HEK293 (cell line): Measurements from ENCODE around the gene SLC12A3.

Source experiments
- CTCF ChIA-PET: fragments of 350-600 bp; formaldehyde crosslinking; extraction: SDS; loops from one replicate; lab custom pipeline; 2021; ENCODE audit warnings: antibody characterized with exemption; lab: Yijun Ruan, JAX
- POLR2A ChIA-PET: fragments of 300-600 bp; formaldehyde crosslinking; extraction: SDS; loops from one replicate; lab custom pipeline; 2020; ENCODE audit warnings: antibody characterized with exemption, inconsistent platforms; lab: Yijun Ruan, JAX
- H3K27ac ChIP-seq: fragments of 200-500 bp; sonication (Bioruptor generic); 2 replicates; pipeline ENCODE4 v1.5.1; 2014; ENCODE audit warnings: low read depth, low read length, control low read depth, inconsistent platforms; ENCODE audit errors: extremely low read depth
- H3K36me3 ChIP-seq, 2 experiments: fragments of 200-500 bp in 1 of 2; sonication (Bioruptor generic) in 1 of 2; 1 replicate in 1 of 2; 2 replicates in 1 of 2; pipeline ENCODE4 v1.5.1; 2014 to 2017; ENCODE audit warnings: inconsistent platforms in 2 of 2, low read length in 2 of 2; ENCODE audit not compliant: control insufficient read depth in 2 of 2, insufficient read depth in 1 of 2
- H3K4me1 ChIP-seq: fragments of 200-500 bp; sonication (Bioruptor generic); 2 replicates; pipeline ENCODE4 v1.5.1; 2014; ENCODE audit warnings: mild to moderate bottlenecking, low read length, inconsistent platforms; ENCODE audit not compliant: control insufficient read depth, insufficient read depth
- H3K4me3 ChIP-seq: 2 replicates; pipeline ENCODE4 v1.5.1; 2011; ENCODE audit warnings: low read depth, mild to moderate bottlenecking, control low read depth, low read length, moderate library complexity
- H3K9me3 ChIP-seq: fragments of 200-500 bp; sonication (Bioruptor generic); 2 replicates; pipeline ENCODE4 v1.5.1; 2014; ENCODE audit warnings: low read depth, low read length, inconsistent platforms; ENCODE audit not compliant: control insufficient read depth, insufficient read depth
- GLI4 ChIP-seq: fragments of 450-650 bp; formaldehyde crosslinking; IDR thresholded peaks from 2 replicates; pipeline ENCODE4 v1.5.1; 2016; ENCODE audit warnings: missing biosample characterization, missing genetic modification characterization
- MYNN ChIP-seq: fragments of 450-650 bp; formaldehyde crosslinking; IDR thresholded peaks from 2 replicates; pipeline ENCODE4 v1.5.1; 2016; ENCODE audit warnings: missing biosample characterization, missing genetic modification characterization, borderline replicate concordance
- REPIN1 ChIP-seq: fragments of 450-650 bp; formaldehyde crosslinking; IDR thresholded peaks from 2 replicates; pipeline ENCODE4 v1.5.1; 2017; ENCODE audit warnings: missing biosample characterization, missing genetic modification characterization, low read depth
- YY1 ChIP-seq: fragments of 450-650 bp; formaldehyde crosslinking; IDR thresholded peaks from 2 replicates; pipeline ENCODE4 v1.5.1; 2018; ENCODE audit warnings: missing biosample characterization, missing genetic modification characterization
- ZNF138 ChIP-seq: fragments of 450-650 bp; formaldehyde crosslinking; IDR thresholded peaks from 2 replicates; pipeline ENCODE4 v1.5.1; 2016; ENCODE audit warnings: missing biosample characterization, missing genetic modification characterization, borderline replicate concordance
- ZNF140 ChIP-seq: fragments of 450-650 bp; formaldehyde crosslinking; IDR thresholded peaks from 2 replicates; pipeline ENCODE4 v1.5.1; 2016; ENCODE audit warnings: missing biosample characterization, missing genetic modification characterization
- ZNF146 ChIP-seq: fragments of 450-650 bp; formaldehyde crosslinking; IDR thresholded peaks from 2 replicates; pipeline ENCODE4 v1.5.1; 2016; ENCODE audit warnings: missing biosample characterization, missing genetic modification characterization
- ZNF16 ChIP-seq: fragments of 450-650 bp; formaldehyde crosslinking; IDR thresholded peaks from 2 replicates; pipeline ENCODE4 v1.5.1; 2016; ENCODE audit warnings: low read depth, missing biosample characterization, missing genetic modification characterization
- ZNF37A ChIP-seq: fragments of 450-650 bp; IDR thresholded peaks from 2 replicates; pipeline ENCODE4 v1.5.1; 2018; ENCODE audit warnings: missing biosample characterization, missing genetic modification characterization
- ZNF391 ChIP-seq: fragments of 450-650 bp; formaldehyde crosslinking; IDR thresholded peaks from 2 replicates; pipeline ENCODE4 v1.5.1; 2016; ENCODE audit warnings: low read depth, missing biosample characterization, missing genetic modification characterization, borderline replicate concordance
- ZNF416 ChIP-seq: fragments of 450-650 bp; formaldehyde crosslinking; IDR thresholded peaks from 2 replicates; pipeline ENCODE4 v1.5.1; 2016; ENCODE audit warnings: missing biosample characterization, missing genetic modification characterization
- ZNF48 ChIP-seq: fragments of 450-650 bp; formaldehyde crosslinking; IDR thresholded peaks from 2 replicates; pipeline ENCODE4 v1.5.1; 2016; ENCODE audit warnings: missing biosample characterization, missing genetic modification characterization
- ZNF600 ChIP-seq: fragments of 450-650 bp; formaldehyde crosslinking; IDR thresholded peaks from 2 replicates; pipeline ENCODE4 v1.5.1; 2016; ENCODE audit warnings: missing biosample characterization, missing genetic modification characterization
- ZNF658 ChIP-seq: fragments of 450-650 bp; formaldehyde crosslinking; IDR thresholded peaks from 2 replicates; pipeline ENCODE4; 2016; ENCODE audit warnings: missing biosample characterization, missing genetic modification characterization
- ZNF785 ChIP-seq: fragments of 450-650 bp; formaldehyde crosslinking; IDR thresholded peaks from 2 replicates; pipeline ENCODE4 v1.5.1; 2016; ENCODE audit warnings: missing biosample characterization, missing genetic modification characterization
- TF ChIP-seq, protein P1 (sequence below): fragments of 450-650 bp; formaldehyde crosslinking; IDR thresholded peaks from 2 replicates; pipeline ENCODE4; 2016; ENCODE audit warnings: missing biosample characterization, missing genetic modification characterization
- TF ChIP-seq, protein P2 (sequence below): fragments of 450-650 bp; formaldehyde crosslinking; IDR thresholded peaks from 2 replicates; pipeline ENCODE4 v1.5.1; 2016; ENCODE audit warnings: missing biosample characterization, missing genetic modification characterization, borderline replicate concordance
- TF ChIP-seq, protein P3 (sequence below): fragments of 450-650 bp; formaldehyde crosslinking; IDR thresholded peaks from 2 replicates; pipeline ENCODE4 v1.5.1; 2016; ENCODE audit warnings: missing biosample characterization, missing genetic modification characterization

SLC12A3 gene

DNA sequence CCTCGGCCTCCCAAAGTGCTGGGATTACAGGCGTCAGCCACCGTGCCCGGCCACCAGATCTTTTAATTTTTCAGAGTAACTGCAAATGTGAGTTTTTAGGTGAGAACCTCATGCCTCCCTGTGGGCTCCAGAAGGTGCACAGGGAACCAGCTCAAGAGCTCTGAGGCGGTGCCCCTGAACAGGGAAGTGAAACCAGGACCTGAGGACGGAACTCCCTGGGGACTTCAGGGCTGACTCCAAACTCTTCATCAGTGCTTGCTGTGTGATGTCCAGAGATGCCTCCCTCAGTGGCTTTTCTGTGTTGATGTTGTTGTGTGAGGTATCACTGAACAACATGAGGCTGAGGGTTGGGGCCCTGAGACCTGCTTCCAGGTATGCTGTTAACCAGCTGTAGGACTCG is 23.8 kb downstream of the SLC12A3 start:
- Histone ChIP-seq H3K4me1 (no peaks in the 10 kb centered on the region), H3K27ac (no peak overlapping the region), H3K36me3 (no peaks in the 10 kb centered on the region), H3K9me3 (no peaks in the 10 kb centered on the region), H3K4me3 (no peak overlapping the region)
- no peak for TF ChIP-seq ZNF785 (tag by site-specific recombination)
- TF ChIP-seq GLI4 (tag by site-specific recombination), result no peak
- POLR2A ChIA-PET, result no interaction called here
- CTCF ChIA-PET, result no interaction called here

DNA sequence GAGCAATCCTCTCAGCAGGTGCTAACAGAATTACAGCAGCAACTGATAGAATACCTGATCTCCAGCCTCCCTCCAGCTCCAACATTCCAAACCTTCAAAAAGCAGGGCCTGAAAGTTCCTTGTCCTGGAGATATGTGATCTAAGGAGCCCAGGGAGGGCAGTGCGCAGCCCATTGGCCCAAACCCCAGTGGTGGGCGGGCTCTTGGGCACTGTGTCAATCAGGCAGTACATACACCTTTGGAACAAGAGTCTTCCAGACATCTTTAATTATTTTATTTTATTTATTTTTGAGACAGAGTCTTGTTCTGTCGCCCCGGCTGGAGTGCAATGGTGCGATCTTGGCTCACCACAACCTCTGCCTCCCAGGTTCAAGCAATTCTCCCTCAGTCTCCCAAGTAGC is 24.2 kb downstream of the SLC12A3 start:
- Histone ChIP-seq H3K4me1 (no peaks in the 10 kb centered on the region), H3K9me3 (no peaks in the 10 kb centered on the region), H3K36me3 (no peaks in the 10 kb centered on the region), H3K27ac (no peak overlapping the region), H3K4me3 (no peak overlapping the region)
- ChIA-PET CTCF (no interaction called here), POLR2A (no interaction called here)
- TF ChIP-seq ZNF658 (tag by site-specific recombination), result no peak
- no peak for TF ChIP-seq ZNF146 (tag by site-specific recombination)
- TF ChIP-seq ZNF140 (tag by site-specific recombination), result no peak
- no peak for TF ChIP-seq ZNF48 (tag by site-specific recombination)
- TF ChIP-seq ZNF16 (tag by site-specific recombination), result no peak
- TF ChIP-seq ZNF600 (tag by site-specific recombination), result no peak
- TF ChIP-seq, protein P1, sequence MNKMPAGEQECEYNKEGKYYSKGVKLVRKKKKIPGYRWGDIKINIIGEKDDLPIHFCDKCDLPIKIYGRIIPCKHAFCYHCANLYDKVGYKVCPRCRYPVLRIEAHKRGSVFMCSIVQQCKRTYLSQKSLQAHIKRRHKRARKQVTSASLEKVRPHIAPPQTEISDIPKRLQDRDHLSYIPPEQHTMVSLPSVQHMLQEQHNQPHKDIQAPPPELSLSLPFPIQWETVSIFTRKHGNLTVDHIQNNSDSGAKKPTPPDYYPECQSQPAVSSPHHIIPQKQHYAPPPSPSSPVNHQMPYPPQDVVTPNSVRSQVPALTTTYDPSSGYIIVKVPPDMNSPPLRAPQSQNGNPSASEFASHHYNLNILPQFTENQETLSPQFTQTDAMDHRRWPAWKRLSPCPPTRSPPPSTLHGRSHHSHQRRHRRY, result no peak
- no peak for TF ChIP-seq ZNF138
- TF ChIP-seq ZNF391, result no peak
- TF ChIP-seq, protein P2, sequence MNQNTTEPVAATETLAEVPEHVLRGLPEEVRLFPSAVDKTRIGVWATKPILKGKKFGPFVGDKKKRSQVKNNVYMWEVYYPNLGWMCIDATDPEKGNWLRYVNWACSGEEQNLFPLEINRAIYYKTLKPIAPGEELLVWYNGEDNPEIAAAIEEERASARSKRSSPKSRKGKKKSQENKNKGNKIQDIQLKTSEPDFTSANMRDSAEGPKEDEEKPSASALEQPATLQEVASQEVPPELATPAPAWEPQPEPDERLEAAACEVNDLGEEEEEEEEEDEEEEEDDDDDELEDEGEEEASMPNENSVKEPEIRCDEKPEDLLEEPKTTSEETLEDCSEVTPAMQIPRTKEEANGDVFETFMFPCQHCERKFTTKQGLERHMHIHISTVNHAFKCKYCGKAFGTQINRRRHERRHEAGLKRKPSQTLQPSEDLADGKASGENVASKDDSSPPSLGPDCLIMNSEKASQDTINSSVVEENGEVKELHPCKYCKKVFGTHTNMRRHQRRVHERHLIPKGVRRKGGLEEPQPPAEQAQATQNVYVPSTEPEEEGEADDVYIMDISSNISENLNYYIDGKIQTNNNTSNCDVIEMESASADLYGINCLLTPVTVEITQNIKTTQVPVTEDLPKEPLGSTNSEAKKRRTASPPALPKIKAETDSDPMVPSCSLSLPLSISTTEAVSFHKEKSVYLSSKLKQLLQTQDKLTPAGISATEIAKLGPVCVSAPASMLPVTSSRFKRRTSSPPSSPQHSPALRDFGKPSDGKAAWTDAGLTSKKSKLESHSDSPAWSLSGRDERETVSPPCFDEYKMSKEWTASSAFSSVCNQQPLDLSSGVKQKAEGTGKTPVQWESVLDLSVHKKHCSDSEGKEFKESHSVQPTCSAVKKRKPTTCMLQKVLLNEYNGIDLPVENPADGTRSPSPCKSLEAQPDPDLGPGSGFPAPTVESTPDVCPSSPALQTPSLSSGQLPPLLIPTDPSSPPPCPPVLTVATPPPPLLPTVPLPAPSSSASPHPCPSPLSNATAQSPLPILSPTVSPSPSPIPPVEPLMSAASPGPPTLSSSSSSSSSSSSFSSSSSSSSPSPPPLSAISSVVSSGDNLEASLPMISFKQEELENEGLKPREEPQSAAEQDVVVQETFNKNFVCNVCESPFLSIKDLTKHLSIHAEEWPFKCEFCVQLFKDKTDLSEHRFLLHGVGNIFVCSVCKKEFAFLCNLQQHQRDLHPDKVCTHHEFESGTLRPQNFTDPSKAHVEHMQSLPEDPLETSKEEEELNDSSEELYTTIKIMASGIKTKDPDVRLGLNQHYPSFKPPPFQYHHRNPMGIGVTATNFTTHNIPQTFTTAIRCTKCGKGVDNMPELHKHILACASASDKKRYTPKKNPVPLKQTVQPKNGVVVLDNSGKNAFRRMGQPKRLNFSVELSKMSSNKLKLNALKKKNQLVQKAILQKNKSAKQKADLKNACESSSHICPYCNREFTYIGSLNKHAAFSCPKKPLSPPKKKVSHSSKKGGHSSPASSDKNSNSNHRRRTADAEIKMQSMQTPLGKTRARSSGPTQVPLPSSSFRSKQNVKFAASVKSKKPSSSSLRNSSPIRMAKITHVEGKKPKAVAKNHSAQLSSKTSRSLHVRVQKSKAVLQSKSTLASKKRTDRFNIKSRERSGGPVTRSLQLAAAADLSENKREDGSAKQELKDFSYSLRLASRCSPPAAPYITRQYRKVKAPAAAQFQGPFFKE (tag by site-specific recombination), result no peak
- no peak for TF ChIP-seq ZNF416 (tag by site-specific recombination)
- TF ChIP-seq YY1 (tag by site-specific recombination), result no peak

DNA sequence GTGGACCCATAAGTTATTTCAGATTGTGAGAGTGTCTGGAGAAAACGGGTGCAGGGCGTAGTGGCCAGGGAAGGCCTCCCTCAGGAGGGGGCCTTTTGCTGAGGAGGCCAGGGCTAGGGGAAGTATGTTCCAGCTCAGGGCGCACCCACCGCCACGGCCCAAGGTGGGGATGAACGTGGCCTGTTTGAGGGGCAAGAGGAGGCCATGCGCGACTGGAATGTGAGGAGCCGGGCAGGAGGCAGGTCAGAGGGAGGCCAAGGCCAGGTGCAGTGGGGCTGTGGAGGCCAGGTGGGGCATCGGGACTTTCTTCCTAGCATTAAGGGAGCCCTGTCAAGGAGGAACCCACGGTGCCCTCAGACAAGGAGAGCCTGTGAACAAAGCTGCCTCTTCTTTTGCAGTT is 26.7 kb downstream of the SLC12A3 start:
- H3K4me1 ChIP-seq, result no peaks in the 10 kb centered on the region
- H3K9me3 ChIP-seq, result no peaks in the 10 kb centered on the region
- H3K4me3 ChIP-seq, result no peak overlapping the region
- CTCF ChIA-PET, result interaction anchor here (0.6 to 1.4 kb wide), 2 partner anchors 23 to 25 kb away, joined by 3 to 4 read pairs; no protein-coding TSS in a partner anchor
- H3K36me3 ChIP-seq, result no peaks in the 10 kb centered on the region
- POLR2A ChIA-PET, result no interaction called here
- no peak overlapping the region for H3K27ac ChIP-seq
- TF ChIP-seq, protein P3, sequence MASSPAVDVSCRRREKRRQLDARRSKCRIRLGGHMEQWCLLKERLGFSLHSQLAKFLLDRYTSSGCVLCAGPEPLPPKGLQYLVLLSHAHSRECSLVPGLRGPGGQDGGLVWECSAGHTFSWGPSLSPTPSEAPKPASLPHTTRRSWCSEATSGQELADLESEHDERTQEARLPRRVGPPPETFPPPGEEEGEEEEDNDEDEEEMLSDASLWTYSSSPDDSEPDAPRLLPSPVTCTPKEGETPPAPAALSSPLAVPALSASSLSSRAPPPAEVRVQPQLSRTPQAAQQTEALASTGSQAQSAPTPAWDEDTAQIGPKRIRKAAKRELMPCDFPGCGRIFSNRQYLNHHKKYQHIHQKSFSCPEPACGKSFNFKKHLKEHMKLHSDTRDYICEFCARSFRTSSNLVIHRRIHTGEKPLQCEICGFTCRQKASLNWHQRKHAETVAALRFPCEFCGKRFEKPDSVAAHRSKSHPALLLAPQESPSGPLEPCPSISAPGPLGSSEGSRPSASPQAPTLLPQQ, result no peak
- TF ChIP-seq ZNF16 (tag by site-specific recombination) (no peak), ZNF140 (tag by site-specific recombination) (no peak), REPIN1 (tag by site-specific recombination) (no peak), MYNN (tag by site-specific recombination) (no peak), ZNF37A (no peak)
- TF ChIP-seq, protein P2 (tag by site-specific recombination), result no peak
